Measurements from ENCODE around the gene DAB2IP.

The DAB2IP gene

DNA sequence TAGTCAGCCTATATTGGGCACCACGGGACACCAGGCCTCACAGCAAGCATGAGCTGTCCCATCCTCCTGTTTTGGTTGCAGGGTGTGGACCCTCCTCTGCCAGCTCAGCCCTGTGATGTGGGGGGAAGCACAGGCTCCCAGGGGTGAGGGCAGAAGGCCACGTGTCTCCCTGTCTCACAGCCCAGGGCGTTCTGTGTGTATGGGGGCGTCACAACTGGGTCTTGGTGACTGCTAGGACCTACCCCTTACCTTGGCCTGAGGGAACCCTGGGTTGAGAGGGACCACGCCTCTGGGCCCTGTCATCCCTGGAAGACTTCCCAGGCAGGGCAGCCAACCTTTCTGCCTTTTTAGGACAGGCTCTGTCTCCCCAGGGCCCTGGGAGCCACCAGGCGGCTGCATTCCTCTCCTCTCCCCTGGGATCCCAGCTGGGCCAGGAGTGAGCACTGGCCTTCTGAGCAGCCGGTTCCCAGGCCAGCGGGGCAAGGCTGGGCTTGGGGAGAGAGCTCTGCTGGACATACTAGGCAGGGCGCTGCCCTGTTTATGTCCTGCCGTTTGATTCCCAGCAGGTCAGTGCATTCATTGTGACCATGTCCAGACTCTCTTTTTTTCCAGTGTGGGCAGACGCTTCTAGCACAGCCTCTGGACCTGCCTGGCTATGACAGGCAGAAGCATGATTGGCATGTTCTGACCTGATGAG is 97.4 kb downstream of the DAB2IP start:
- DNase-seq = no peak

DNA sequence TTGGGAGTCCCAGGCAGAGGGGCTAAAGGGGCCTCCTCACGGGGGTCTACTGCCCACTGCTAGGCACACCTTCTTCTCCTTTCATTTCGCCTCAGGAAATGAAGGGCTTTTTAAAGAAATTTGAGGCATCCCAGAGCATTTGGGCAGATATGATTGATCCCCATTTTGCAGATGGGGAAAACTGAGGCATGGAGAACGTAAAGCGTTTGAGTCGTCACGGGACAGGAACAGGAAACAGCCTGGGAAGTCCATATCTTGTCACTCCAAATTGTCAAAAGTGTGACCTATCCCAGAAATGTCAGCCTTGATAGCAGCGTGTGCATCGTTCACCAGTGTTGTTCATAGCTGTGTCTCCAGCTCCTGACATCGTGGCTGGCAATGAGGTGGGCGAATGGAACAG is 98.2 kb downstream of the DAB2IP start:
- DNase-seq = no peak

DNA sequence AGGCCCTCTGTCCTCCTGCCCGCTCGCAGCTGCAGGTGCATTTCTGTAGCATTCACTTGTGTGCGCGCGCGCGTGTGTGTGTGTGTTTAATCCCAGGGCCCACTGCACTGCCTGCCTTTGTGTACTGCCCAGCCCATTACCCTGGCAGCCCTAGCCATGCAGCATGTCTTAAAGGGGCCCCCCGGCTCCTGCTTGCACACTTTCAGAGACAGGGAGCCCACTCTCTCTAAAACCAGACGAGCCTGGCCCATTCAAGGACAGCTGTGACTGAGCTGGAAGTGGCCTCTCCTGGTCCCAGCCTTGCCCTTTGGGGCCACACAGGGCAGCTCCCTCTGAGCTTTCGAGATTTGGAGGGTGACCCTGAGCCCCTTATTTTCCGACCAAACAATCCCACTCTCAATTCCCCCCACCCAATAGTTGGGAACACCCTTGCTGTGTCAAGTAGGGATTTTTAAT is 98.9 kb downstream of the DAB2IP start:
- DNase-seq = no peak

DNA sequence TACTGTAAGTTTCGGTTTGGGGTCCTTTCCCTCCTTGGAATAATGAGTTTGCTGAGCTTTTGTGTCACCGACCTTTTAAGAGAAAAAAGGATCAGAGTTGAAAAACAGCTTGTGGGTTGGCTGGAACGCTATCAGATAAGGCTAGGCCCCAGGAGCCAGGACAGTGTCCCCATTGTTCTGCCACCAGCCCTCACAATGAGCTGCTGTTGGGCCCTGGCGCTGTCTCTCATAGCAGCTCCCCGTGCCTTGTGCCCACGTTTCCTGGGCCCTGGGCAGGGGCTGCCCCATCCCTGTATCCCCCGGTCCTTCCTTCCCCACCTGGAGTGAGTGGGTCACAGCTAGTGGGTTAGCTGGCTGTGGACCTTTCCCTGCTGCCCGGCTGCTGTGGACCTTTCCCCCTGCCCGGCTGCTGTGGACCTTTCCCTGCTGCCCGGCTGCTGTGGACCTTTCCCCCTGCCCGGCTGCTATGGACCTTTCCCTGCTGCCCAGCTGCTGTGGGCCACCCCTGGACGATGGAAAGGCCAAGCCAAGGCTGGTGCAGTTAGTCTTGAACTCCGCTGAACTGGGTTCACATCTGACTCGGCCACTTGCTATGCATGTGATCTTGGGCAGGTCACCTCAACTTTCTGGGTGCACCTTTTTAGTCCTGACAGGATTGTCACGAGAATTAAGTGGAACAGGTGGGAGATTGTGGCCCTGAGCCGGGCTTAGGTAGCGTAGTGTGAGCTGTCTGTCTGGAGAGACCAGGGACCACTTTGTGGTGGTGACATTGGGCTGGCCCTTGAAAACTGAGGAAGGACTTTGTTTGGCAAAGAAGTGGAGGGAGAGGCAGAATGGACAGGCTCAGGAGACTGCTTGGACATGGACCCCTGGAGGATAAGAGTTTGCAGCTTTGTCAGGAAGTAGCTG is 99.5 kb downstream of the DAB2IP start:
- no peak for DNase-seq

DNA sequence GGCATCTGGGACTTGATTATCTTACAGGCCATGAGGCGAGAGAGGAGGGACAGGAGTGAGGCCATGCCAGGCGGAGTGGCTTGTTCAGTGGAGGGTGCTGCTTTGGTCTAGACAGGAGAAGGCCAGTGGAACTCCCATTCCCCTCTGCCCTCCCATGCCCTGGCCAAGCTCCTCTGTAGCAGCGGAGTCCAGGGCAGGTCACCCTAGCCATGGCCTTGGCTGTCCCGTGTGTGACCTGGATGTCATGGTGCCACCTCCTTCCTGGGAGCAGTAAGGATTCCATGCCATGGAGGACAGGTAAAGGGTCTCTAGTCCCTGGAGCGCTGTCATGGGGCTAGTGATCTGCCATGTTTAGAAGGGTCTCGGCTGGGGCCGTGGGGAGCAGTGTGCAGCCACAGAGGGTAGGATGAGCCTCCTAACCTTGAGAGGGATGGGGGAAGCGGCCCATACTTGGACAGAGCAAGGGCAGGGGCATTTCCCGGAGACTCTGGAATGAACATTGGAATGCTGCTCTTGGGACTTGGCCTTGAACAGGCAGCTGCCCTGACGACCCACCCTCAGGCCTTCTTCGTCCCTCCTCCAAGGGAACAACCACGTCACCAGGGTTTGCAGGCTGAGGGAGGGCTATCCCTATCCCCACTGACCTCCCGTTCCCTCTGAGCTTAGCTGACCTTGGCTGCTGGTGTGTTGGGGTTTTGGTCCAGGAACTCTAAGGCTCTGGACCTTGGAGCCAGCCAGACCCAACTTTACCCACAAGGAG is 100.4 kb downstream of the DAB2IP start:
- DNase-seq = no peak

DNA sequence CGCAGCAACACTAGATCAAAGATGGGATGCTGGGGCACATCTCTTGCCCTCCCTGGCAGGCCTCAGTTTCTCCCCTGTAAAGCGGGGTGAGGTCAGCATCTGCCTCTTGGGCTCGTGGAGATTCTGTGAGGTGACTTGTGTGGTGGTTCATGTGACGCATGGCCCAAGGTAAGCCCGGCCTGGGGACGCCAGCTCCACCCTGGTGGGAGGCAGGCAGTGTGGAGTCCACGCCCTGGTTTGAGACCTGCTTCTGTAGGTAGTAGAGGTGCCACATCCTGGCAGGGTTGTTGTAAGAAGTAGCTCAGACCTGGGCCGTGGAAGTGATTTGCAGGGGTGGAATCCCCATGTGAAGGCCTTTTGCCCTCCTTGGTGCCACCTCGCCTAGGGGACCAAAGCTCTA is 101.5 kb downstream of the DAB2IP start:
- DNase-seq = no peak

DNA sequence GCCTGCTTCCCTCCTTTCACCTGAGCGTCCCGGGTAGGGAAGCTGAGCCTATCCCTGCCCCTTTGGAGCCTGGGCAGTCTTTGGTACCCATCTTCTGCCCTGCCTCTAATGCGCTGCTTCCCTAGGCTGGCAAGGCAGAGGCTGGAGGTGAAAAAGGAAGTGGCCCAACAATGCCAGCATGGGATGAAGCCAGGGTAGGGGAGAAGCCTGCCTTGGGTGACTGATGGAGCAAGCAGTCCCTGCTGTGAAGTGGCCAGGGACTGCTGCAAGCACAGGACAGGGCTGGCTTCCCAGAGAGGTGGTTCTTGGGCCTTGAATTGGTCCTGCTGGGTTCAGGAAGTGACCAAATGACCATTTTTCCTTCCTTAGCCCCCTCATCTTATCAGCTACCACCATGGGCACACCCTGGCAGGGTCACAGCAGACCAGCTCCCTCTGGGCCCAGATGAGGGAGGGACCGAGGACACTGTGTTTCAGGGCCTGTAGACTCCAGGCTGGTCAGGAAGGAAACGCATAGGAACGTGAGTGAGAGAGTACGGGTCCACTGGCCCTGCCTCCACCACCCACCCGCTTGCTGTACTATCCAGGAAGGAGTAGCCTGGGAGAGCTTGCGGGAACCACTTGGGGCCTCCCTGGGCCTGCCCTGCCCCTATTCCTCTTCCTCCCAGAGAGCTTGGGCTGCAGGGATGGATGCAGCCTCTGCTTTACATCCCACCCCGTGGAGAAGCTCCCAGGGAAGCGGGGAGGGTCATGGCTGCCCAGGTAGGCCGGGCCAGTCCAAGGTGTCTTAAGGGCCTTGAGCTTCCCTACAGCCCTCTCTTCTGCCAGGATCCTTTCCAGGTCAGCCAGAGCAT is 102.6 kb downstream of the DAB2IP start:
- DNase-seq = no peak

DNA sequence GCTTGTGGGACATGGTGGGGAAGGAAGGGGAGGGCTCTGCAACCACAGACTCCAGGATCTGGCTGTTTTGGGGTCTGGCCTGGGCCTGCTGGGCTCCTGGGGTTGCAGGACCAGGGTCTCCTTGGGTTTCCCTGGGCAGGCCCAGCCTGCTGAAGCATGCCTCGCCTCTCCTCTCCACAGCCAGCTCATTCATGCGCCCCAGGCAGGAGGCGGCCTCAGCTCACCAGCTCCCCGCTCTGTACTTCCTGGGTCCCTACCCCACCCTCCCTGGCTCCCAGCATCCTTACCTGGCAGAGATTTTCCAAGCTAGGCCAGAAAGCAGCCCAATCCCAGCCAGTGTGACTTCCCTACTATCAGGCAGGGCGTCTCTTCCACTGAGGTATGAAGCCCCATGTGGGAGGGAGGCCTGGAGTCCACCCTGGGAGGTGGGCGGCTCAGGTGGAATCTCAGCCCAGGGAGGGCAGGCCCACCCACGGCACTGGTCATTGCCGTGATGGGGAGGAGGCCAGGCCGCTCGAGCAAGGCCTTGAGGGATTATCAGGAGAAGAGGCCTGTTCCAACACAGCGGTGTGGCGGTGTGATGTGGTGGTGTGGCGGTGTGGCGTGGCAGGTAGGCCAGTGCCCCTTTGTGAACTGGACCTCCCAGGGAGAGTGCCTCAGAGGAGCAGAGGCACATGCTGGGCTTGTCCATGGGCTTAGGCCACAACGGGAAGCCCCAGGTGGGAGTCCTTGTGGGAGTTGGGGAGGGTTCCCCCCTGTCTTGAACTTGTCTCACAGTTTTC is 103.4 kb downstream of the DAB2IP start:
- no peak for DNase-seq

DNA sequence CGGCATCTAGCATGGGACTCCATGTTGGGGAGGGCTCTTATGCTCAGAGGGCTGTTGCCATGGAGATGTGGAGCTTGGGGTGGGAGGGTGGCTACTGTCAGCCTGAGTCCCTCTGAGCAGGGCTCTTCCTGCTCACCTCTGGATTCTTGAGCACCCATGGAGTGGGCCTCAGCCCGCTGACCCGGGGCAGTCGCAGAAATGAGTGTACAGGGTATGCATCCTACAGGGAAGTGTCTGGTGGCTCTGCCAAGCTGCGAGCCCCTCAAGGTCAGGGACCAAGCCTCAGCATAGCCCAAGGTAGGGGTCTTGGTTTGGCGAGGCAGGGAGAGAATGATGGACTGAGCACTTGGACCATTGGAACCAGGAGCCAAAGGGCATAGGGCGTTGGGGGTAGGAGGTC is 104.1 kb downstream of the DAB2IP start:
- no peak for DNase-seq

DNA sequence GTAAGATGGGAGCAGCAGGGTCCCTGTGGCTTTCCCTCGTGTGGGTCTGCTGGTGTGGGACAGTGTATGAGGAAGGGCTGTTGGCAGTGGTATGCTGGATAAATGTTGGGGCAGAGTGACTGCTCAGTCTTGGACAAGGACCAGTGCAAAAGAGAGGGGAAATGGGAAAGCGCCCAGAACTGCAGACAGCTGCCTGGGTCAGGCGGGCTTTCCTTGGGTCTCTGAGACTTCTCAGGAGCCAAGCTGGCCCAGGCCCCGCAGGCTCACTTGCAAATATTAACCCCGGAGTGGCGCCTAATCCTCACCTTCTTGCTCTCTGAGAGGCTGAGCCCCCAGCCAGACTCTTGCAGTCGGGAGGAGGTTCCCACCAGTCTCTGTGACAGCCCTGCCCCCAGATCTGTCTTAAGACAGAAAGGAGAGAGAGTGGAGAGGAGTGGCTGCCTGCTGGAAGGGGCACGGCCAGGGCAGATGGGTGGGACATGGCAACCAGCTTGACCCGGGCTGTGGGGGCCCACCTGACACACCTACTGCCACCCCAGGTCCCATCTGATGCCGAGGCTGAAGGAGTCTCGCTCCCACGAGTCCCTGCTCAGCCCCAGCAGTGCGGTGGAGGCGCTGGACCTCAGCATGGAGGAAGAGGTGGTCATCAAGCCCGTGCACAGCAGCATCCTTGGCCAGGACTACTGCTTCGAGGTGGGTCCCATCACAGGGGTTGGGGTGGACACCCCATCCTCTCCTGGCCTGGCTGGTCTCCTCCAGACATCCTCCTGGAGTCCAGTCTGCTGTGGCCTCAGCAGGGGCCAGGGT is 105.2 kb downstream of the DAB2IP start:
- no peak for DNase-seq

DNA sequence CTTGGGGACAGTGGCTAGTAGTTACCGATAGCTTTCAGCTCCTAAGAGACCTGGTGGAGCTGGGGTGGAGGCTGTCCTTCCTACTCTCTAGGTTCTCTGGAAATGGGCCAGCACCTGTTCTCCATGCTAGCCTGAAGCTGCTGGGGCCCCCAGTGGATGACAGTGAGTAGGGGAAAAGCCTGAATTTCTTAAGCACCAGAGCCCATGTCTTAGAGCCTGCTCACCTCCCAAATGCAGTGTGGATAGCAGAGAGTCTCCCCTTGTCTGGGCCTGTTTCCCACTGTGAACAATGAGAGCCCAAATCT is 105.8 kb downstream of the DAB2IP start:
- no peak for DNase-seq

DNA sequence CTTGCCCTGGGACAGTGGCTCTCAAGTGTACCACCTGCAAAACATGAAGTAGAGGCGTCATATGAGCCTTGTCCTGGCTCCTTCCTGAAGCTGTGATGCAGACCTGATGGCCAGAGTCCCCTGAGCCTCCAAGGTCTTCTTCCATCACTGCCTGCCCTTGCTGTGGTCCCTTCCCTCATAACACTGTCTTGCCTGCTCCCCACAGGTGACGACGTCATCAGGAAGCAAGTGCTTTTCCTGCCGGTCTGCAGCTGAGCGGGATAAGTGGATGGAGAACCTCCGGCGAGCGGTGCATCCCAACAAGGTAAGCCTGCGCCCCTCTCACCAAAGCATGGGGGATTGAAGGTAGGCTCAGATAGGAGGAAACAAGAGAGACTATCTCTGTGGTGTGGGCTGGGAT is 107.3 kb downstream of the DAB2IP start:
- no peak for DNase-seq

DNA sequence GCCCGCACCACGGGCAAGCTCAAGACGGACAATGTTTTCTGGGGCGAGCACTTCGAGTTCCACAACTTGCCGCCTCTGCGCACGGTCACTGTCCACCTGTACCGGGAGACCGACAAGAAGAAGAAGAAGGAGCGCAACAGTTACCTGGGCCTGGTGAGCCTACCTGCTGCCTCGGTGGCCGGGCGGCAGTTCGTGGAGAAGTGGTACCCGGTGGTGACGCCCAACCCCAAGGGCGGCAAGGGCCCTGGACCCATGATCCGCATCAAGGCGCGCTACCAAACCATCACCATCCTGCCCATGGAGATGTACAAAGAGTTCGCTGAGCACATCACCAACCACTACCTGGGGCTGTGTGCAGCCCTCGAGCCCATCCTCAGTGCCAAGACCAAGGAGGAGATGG is 108.6 kb downstream of the DAB2IP start:
- no peak for DNase-seq

DNA sequence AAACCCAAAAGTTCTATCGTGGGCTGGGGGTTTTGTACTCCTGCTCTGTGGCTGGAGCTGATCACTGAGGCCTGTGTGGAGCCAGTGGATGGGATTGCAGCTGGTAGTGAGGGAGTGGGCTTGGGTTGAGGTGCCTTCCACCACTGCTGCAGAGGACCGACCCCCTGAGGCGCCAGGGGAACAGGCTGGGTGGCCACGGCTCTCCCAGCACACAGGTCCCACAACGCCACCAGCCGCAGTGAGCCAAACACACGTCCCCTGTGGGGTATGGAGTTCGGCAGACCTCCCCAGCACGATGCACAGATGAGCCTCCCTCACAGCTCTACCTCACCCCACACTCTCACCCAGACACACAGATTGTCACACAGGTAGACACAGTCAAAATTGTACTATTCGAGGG is 109.1 kb downstream of the DAB2IP start:
- no peak for DNase-seq

DNA sequence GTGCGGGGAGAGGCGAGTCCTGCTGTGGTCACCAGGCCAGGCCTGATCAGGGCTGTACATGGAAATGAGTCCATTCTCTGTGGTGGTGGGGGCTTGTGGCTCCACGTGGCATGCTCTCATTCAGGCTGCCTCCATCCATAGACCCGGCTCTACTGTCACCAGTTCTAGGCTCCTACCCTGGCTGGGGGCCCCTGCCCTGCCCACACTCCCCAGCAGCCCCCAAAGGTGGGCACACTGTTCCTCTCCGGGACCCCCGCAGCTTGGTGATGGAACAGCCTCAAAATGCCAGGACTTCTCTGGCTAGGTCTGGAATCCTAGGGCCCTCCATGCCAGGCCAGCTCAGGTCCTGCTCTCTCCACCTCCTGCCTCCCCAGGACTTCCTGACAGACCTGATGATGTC is 111.7 kb downstream of the DAB2IP start:
- no peak for DNase-seq

DNA sequence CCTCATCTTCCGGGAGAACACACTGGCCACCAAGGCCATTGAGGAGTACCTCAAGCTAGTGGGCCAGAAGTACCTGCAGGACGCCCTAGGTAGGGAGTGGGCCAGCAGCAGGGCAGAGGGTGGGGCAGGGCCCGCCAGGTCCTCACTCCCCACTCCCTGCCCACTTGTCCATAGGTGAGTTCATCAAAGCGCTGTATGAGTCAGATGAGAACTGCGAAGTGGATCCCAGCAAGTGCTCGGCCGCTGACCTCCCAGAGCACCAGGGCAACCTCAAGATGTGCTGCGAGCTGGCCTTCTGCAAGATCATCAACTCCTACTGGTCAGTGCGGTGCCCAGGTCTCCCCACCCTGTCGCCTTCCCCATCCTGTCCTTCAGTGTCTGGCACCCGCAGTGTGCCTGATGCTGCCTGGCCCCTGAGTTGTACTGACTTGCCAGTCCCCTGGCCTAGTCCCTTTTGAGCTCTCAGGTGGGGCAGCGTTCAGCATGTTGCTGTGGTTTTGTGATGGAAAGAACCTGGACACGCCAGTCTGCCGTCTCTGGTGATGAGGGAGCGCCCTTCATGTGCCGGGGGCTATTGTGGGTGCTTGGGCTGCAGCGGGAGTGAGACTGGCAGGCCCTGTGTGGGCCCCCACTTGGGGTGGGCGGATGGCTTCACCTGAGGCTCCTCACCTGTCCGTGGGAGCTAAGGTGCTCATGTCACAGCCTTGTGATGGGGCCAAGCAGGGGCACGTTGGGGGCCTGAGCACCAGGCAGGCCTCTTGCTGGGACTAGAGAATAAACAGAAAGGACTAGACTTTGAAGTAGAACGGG is 112.3 kb downstream of the DAB2IP start:
- no peak for DNase-seq

DNA sequence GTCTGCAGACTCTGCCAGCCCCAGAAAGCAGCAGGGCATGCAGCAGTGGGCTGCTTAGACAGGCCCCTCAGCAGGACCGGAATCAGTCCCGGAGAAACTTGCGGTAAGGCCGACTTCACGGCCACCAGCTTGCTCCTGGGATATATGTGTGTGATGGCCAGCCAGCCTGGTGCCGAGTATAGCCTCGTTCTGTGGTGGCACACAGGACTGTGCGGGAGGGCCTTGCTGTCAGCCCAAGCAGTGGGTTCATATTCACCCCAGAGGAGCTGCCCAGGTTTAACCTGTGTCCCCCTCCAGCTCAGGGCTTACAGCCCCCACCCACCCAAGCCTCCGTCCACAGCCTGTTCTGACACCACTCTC is 112.9 kb downstream of the DAB2IP start:
- DNase-seq = no peak

DNA sequence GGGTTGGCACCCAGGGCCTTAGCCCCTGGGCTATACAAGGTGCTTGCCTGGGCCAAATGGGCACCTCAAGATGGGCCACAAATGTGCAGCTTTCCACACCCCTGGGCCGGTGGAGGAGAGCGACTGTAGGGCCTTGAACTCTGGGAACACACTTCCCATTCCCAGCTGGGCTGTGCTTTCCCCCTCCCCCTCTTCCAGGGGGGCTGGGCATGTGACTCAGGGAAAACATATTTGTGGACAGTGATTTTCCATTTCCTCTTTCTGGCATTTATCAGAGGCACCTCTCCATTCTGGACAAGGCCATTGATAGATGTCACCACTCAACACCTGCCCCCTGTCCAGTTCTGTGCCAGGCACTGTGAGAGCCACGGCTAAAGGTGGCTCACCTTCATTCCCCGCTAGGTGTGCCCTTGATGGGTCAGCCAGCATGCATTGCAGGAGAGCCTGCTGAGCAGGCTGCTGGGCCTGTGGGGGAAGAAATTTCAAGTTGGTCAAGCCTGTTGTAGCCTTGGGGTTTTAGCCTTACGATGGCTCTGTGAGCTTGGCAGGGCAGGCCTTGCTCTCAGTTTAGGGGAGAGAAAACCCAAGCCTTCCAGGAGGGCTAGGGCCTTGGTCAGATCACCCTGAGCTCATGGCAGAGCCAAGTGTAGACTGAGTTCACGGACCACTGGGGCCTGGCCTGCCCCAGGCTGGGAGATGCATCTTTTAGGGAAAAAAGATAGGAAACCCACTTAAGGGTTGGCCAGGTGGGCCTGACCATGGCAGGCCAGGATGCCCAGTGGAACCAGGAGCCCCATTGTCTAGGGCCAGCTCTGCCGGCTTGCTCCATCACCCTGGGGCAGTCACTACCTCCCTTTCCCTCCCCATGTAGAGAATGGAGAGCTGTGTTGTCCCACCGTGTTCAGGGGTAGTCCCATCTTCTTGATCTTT is 113.9 kb downstream of the DAB2IP start:
- no peak for DNase-seq

DNA sequence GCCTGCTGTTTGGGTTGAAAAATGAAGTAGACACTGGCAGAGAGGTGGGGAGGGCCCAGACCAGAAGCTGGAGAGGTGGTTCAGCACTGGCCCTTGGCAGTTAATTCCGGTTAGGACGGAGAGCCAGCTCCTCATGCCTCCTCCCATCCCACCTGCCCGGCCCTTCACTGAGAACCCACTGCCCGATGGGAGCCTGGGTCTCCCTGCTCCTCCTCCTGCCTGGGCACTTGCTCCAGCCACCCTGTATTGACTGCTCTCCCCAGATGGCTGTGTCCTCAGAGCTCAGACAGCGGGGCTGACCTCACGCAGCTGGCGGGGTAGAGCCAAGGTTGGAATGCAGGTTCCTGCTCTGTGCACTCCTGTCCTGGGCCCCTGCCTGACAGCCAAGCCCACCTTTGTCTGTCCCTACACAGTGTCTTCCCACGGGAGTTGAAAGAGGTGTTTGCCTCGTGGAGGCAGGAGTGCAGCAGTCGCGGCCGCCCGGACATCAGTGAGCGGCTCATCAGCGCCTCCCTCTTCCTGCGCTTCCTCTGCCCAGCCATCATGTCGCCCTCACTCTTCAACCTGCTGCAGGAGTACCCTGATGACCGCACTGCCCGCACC is 114.7 kb downstream of the DAB2IP start:
- DNase-seq = no peak

All from activated CD4-positive, alpha-beta T cell treated with anti-CD3 and anti-CD28 coated beads for 1 hour (primary cell).